MM.1S (cell line): ENCODE measurements around the gene SH3BGRL3.

ENCODE experiments used
- EZH2 ChIP-seq: fragments of 300-600 bp; sonication (generic); optimal IDR thresholded peaks from 2 replicates; pipeline ENCODE3; 2017; ENCODE audit warnings: low read depth, mild to moderate bottlenecking, antibody characterized with exemption, low read length, mixed read lengths
- EZH2phosphoT487 ChIP-seq: fragments of 300-600 bp; sonication (generic); IDR thresholded peaks from 2 replicates; pipeline ENCODE4 v1.6.1; 2018; ENCODE audit warnings: antibody characterized with exemption, low read length
- TF ChIP-seq, protein P1 (sequence below): fragments of 300-600 bp; sonication (generic); IDR thresholded peaks from 2 replicates; pipeline ENCODE4 v1.5.1; 2016; ENCODE audit warnings: antibody characterized with exemption, low read length, mixed read lengths

- TF ChIP-seq, protein P1, sequence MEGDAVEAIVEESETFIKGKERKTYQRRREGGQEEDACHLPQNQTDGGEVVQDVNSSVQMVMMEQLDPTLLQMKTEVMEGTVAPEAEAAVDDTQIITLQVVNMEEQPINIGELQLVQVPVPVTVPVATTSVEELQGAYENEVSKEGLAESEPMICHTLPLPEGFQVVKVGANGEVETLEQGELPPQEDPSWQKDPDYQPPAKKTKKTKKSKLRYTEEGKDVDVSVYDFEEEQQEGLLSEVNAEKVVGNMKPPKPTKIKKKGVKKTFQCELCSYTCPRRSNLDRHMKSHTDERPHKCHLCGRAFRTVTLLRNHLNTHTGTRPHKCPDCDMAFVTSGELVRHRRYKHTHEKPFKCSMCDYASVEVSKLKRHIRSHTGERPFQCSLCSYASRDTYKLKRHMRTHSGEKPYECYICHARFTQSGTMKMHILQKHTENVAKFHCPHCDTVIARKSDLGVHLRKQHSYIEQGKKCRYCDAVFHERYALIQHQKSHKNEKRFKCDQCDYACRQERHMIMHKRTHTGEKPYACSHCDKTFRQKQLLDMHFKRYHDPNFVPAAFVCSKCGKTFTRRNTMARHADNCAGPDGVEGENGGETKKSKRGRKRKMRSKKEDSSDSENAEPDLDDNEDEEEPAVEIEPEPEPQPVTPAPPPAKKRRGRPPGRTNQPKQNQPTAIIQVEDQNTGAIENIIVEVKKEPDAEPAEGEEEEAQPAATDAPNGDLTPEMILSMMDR = no peak
- no peak for TF ChIP-seq EZH2phosphoT487
- no peak for TF ChIP-seq EZH2
These were observed 20.9 kb upstream of the SH3BGRL3 start for GRCh38 chr1:26259005-26259404.
